RCC 7860 (cell line): ENCODE data around the gene PCSK1.
"Not testable (repeated sequence)": the region's sequence is repeated elsewhere in the genome, so short reads cannot be mapped to it uniquely, and the experiment has no call there.

Experiments
- DNase-seq: peaks from one replicate; pipeline ENCODE4 v3.0.0-alpha.2; 2015; ENCODE audit warnings: low spot score
- FAIRE-seq: peaks from 2 replicates; lab custom pipeline; 2012; peaks lifted over from hg19 to GRCh38; lab: Jason Lieb, UNC

PCSK1 gene

DNA sequence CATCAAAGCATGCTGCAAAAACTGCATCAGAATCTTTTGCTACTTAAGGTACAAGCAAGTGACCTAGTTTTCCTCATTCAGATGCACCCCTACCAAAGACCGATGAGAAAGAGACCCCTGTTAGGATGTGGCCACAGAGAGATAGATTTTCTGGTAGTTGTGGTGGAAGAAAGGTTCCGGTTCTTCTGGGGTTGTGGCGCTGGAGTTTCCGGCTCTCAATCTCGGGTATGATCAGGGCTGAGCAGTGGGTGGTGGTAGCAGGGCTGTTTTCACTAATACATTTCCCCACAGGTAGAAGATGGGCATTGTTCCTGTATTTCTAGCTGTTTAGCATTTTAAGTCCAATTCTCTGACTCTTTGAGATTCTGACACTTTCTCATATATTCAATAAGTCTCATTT is 58.4 kb downstream of the PCSK1 start:
- DNase-seq = no peak
- FAIRE-seq = no peak

DNA sequence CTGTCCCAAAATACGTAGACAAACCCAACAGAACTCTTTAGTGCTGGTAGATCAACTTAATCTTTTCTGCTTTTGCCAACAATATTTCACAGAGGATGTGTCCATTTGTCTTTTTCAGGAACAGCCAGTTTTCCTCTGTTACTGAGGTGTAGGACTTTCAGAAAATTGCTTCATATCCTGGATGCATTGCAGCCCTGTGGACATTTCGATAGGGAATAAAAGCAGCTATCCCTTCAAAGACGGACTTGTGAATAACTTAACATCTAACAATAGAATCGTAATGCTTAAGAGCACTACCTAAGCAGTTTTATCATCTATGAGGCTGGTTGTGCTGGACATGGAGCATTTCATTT is 59.7 kb downstream of the PCSK1 start:
- FAIRE-seq (no peak), DNase-seq (no peak)

DNA sequence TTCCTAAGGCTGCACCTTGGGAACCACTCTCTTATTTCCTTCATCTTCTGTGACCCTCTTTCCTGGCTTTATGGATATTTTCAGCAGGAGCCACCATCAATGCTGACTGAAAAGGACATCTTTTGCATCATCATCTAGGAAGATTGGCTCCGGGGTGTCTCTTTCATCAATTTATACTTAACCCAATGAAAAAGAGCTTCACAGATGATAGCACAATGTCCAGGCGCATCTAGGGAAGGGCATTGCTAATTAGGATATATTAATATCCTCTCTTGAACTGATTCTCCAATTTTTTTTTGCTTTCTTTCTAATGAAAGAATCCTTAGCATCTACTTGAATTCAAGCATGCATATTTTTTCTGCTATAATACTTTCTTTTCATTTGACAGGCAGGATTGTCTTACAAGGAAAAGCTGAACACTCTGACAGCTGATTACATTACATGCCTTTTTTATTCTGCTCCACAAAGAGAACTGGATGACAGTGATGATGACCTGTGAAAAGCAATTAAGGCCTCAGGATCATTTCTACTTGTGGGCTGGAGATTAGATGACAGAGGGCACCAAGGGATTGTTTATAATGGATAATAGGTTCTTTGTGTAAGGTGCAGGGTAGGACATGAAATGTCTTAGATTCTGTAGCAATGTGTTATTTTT is 60.2 kb downstream of the PCSK1 start:
- FAIRE-seq = no peak
- DNase-seq = no peak

DNA sequence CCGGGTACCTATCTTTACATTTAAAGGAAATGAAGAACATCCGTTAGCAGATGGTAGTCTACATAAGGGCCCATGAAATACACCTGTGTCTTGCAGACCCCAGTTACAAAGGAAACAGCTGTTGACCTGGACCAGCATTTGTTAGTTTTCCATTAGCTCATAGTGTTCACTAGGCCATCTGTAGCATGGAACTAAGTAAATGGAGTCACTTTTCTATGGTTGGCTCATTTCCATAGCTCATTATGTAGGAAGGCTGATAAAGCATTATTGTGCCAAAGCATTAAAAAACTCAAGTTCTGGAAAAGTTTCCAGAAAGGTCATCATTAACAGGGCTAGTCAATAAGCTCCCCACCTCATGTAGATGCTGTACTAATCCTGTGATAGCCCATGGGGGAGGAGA is 62.1 kb downstream of the PCSK1 start:
- FAIRE-seq (no peak), DNase-seq (no peak)

- DNase-seq, FAIRE-seq: not testable (repeated sequence)
These were observed 65.7 kb downstream of the PCSK1 start for GRCh38 chr5:96367337-96367736.

- FAIRE-seq = no peak
These were observed 78.8 kb downstream of the PCSK1 start for GRCh38 chr5:96354237-96354636.

GRCh38 chr5:96353220-96353619 is 79.8 kb downstream of the PCSK1 start:
- no peak for DNase-seq
- no peak for FAIRE-seq

More at GRCh38 chr5:96354237-96354636, 78.8 kb downstream of the PCSK1 start:
- no peak for DNase-seq

GRCh38 chr5:96350678-96351077 is 82.4 kb downstream of the PCSK1 start:
- DNase-seq (no peak), FAIRE-seq (no peak)

DNA sequence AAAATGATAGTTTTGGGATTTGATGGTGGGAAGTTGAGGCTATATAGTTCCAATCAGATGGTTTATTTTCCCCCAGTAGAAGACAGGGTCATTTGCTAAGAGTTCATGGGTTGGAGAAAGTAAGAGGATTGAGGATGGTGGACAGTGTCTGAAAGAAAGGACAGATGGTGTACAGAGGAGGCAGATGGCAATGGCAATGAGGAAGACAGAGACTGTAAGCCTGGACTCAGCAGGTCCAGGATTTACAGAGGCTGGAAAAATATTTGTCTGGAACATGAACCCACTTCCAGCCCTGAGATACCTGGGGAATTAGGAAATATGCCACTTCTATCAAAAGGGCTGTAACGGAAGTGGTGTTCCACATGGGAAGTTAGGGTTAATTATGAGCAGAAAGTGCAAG is 84.5 kb downstream of the PCSK1 start:
- FAIRE-seq = no peak
- no peak for DNase-seq

DNA sequence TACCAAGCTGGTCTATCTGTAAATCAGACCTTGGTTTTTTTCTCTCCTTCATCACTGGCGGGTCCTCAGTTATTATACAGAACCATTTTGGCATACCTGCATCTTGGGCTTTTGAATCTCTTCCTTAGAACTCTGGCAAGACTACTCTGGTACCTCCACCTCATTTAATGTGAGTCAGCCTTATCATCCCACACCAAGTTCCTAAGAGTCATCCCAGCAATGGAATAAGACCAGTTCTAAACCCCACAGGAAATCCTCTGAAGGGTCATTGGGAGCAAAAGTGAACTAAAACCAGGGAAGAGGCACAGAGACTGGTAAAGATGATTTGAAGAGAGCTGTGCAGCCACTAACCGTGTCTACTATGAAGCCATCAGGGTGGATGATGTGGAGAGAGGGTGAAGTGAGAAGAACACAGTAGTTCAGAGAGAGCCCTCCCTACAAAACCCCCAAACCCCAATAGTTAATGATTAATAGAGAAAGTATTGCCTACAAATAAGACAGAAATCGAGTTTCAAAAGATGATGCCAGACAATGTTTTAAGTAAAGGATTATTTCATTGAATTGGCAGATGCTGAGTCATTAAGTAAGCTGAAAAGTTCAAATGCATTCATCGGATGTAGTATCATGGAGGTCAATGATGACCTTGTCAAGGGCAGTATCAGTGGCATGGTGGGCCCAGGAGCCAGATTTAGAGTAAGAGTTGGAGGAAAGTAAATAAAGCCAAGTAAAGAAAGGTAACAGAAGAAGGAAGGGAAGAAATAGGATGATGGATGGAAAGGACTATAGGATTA is 85.4 kb downstream of the PCSK1 start:
- no peak for DNase-seq

GRCh38 chr5:96344678-96345577 is 88.1 kb downstream of the PCSK1 start:
- FAIRE-seq = peak; percentile 28
- DNase-seq = peak; percentile 31

More for the DNA sequence above, 85.4 kb downstream of the PCSK1 start:
- no peak for FAIRE-seq

DNA sequence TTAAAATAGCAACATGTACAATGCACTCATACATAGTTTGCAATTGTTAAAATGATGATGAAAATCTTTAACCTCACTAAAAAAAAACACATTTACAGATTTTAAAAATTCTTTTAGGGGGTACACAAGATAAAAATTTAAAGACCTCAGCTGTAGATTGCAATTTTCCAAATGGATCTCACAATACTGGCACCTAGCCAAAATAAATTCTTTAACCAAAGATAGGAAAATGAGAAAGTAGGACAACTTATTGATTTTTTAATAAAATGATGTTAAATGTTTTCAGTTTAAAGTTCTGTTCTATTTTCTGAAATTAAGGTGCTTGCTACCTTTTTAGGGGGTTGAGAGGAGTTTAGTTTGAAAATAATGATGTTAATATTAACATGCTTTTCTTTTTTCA is 90.0 kb downstream of the PCSK1 start:
- DNase-seq (no peak), FAIRE-seq (no peak)

- FAIRE-seq = peak; percentile 61
- DNase-seq = peak; percentile 60
These were observed 90.5 kb downstream of the PCSK1 start for GRCh38 chr5:96342581-96342980.
